Mesenchymal stem cell (in vitro differentiated cells and primary cell): Measurements from ENCODE around the gene FBN3.
"Not testable (repeated sequence)": the region's sequence is repeated elsewhere in the genome, so short reads cannot be mapped to it uniquely, and the experiment has no call there.

Experiments used
- DNase-seq: peaks from one replicate; pipeline ENCODE4 v3.0.0-alpha.2; 2013
- H2AFZ ChIP-seq: one replicate; pipeline ENCODE4 v1.6.1; 2013; ENCODE audit warnings: low read depth, mild to moderate bottlenecking, control low read depth, inconsistent platforms, low read length, moderate library complexity
- H2AK5ac ChIP-seq: 2 replicates; pipeline ENCODE4 v1.6.1; 2013; ENCODE audit warnings: low read length, moderate library complexity, mild to moderate bottlenecking, inconsistent platforms; ENCODE audit not compliant: severe bottlenecking
- H2BK120ac ChIP-seq: one replicate; pipeline ENCODE4 v1.6.1; 2013; ENCODE audit warnings: low read depth, mild to moderate bottlenecking, inconsistent platforms, low read length, moderate library complexity
- H2BK12ac ChIP-seq, 2 experiments: one replicate each; pipeline ENCODE4 v1.6.1; 2013; ENCODE audit warnings: inconsistent platforms in 2 of 2, low read length in 2 of 2, mild to moderate bottlenecking in 2 of 2, moderate library complexity in 2 of 2, control low read depth in 1 of 2
- H2BK15ac ChIP-seq: one replicate; pipeline ENCODE4 v1.6.1; 2013; ENCODE audit warnings: mild to moderate bottlenecking, low read depth, inconsistent platforms; ENCODE audit not compliant: poor library complexity, severe bottlenecking
- H2BK5ac ChIP-seq: 2 replicates; pipeline ENCODE4 v1.6.1; 2013; ENCODE audit warnings: low read depth, mild to moderate bottlenecking, low read length, control low read depth, inconsistent platforms; ENCODE audit not compliant: poor library complexity, severe bottlenecking
- H3K14ac ChIP-seq, 2 experiments: one replicate each; pipeline ENCODE4 v1.6.1; 2013; ENCODE audit warnings: inconsistent platforms in 2 of 2, low read length in 2 of 2, control low read depth in 1 of 2, mild to moderate bottlenecking in 1 of 2, moderate library complexity in 1 of 2
- H3K18ac ChIP-seq, 2 experiments: one replicate each; pipeline ENCODE4 v1.6.1; 2013; ENCODE audit warnings: inconsistent platforms in 2 of 2, low read length in 2 of 2, control low read depth in 1 of 2, low read depth in 1 of 2, mild to moderate bottlenecking in 1 of 2
- H3K23ac ChIP-seq, 2 experiments: one replicate each; pipeline ENCODE4 v1.6.1; 2013; ENCODE audit warnings: inconsistent platforms in 2 of 2, low read length in 2 of 2, mild to moderate bottlenecking in 2 of 2, moderate library complexity in 2 of 2, control low read depth in 1 of 2
- H3K27ac ChIP-seq: 2 replicates; pipeline ENCODE4 v1.5.1; 2013; ENCODE audit warnings: mild to moderate bottlenecking, moderate library complexity, low read length, control low read depth, inconsistent platforms; ENCODE audit not compliant: poor library complexity, severe bottlenecking
- H3K27me3 ChIP-seq, 2 experiments: 2 replicates each; pipeline versions ENCODE4 v1.6.1 to v1.7.0; 2013; ENCODE audit warnings: low read length in 2 of 2, mild to moderate bottlenecking in 2 of 2, moderate library complexity in 2 of 2, control low read depth in 1 of 2, inconsistent platforms in 1 of 2; ENCODE audit not compliant: control insufficient read depth in 1 of 2, insufficient read depth in 1 of 2
- H3K36me3 ChIP-seq, 2 experiments: 2 replicates each; pipeline versions ENCODE4 v1.6.1 to v1.7.0; 2013; ENCODE audit warnings: low read length in 2 of 2, control low read depth in 1 of 2, inconsistent platforms in 1 of 2, low read depth in 1 of 2, mild to moderate bottlenecking in 1 of 2; ENCODE audit not compliant: insufficient read depth in 2 of 2, control insufficient read depth in 1 of 2
- H3K4ac ChIP-seq, 2 experiments: one replicate each; pipeline ENCODE4 v1.6.1; 2013; ENCODE audit warnings: inconsistent platforms in 2 of 2, low read length in 2 of 2, mild to moderate bottlenecking in 2 of 2, moderate library complexity in 2 of 2, control low read depth in 1 of 2, low read depth in 1 of 2
- H3K4me1 ChIP-seq: 2 replicates; pipeline ENCODE4 v1.6.1; 2013; ENCODE audit warnings: low read depth, low read length, control low read depth; ENCODE audit not compliant: control insufficient read depth, insufficient read depth
- H3K4me2 ChIP-seq: 2 replicates; pipeline ENCODE4 v1.6.1; 2013; ENCODE audit warnings: low read length, mild to moderate bottlenecking, inconsistent platforms; ENCODE audit not compliant: poor library complexity, severe bottlenecking
- H3K4me3 ChIP-seq, 2 experiments: 2 replicates each; pipeline versions ENCODE4 v1.5.1 to v1.7.0; 2013; ENCODE audit warnings: low read length in 2 of 2, mild to moderate bottlenecking in 2 of 2, control low read depth in 1 of 2, low read depth in 1 of 2; ENCODE audit not compliant: insufficient read depth in 1 of 2
- H3K79me1 ChIP-seq: replicated peaks from 2 replicates; pipeline ENCODE4 v1.6.1; 2013; ENCODE audit warnings: mild to moderate bottlenecking, control low read depth, low read length, inconsistent platforms; ENCODE audit not compliant: poor library complexity, severe bottlenecking
- H3K9ac ChIP-seq: 2 replicates; pipeline ENCODE4 v1.7.0; 2013; ENCODE audit warnings: mild to moderate bottlenecking, low read length, moderate library complexity
- H3K9me3 ChIP-seq: 2 replicates; pipeline ENCODE4 v1.7.0; 2013; ENCODE audit warnings: mild to moderate bottlenecking, low read length; ENCODE audit not compliant: control insufficient read depth
- H4K8ac ChIP-seq: one replicate; pipeline ENCODE4 v1.6.1; 2013; ENCODE audit warnings: inconsistent platforms, mild to moderate bottlenecking, low read length, moderate library complexity
- H4K91ac ChIP-seq: one replicate; pipeline ENCODE4 v1.6.1; 2013; ENCODE audit warnings: mild to moderate bottlenecking, low read length, inconsistent platforms
- WGBS: methylation state at CpG from one replicate; pipeline ENCODE4 v1.1.7; 2013; ENCODE audit warnings: mixed read lengths; 5-methylcytosine and 5-hydroxymethylcytosine counted together

Gene FBN3

DNA sequence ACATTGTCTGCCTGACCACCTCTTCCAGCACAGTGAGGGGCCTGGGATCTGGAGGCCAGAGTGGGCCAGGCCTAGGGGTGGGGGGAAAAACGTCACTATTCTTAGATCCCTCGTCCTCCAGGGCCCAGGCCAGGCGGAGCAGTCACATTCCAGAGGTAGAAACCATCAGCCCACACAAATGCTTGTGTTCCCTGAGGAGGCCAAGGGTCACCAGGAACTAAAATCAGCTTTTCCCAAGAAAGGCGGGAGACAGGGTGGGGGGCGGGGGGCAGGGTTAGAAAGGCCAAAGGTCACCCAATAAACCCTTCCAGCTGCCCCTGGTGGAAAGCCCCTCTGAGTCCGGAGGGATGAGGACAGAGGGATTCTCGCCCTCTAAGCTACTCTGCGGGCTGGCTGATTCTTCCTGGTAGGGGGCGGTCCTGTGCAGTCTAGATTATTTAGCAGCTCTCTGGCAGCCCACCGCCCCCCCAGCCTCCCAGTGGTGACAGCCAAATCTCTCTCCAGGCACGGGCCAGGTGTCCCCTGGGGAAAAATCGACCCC, 120.4 kb downstream of the FBN3 start:
- H3K4me2 ChIP-seq, result no peak overlapping the region
- H3K9ac ChIP-seq, result no peak overlapping the region
- H2AK5ac ChIP-seq, result no peak overlapping the region
- H3K18ac ChIP-seq, result peak overlapping the region; percentile 43 to 72
- no peak overlapping the region for H3K27ac ChIP-seq
- peak overlapping the region in 1 of 2 experiments; percentile 64 for H2BK12ac ChIP-seq
- no peak for DNase-seq
- H3K27me3 ChIP-seq, result peaks cover 0 to 7% of the 10 kb centered on the region in 2 experiments
- peak overlapping the region; percentile 76 for H4K8ac ChIP-seq
- no peak overlapping the region for H2BK5ac ChIP-seq
- H3K79me1 ChIP-seq, result no peaks in the 10 kb centered on the region
- WGBS, result 8% methylated on average over 6 of the region's 12 CpGs
- H2BK120ac ChIP-seq, result no peak overlapping the region
- H3K23ac ChIP-seq, result no peak overlapping the region
- peak overlapping the region in 1 of 2 experiments; percentile 36 for H3K14ac ChIP-seq
- H3K4ac ChIP-seq, result no peak overlapping the region
- peaks cover 10% of the 10 kb centered on the region for H3K4me1 ChIP-seq
- H2AFZ ChIP-seq, result peak overlapping the region; percentile 31
- no peak overlapping the region for H3K4me3 ChIP-seq
- no peaks in the 10 kb centered on the region for H3K9me3 ChIP-seq
- peak overlapping the region; percentile 63 for H2BK15ac ChIP-seq
- peak overlapping the region; percentile 27 for H4K91ac ChIP-seq
- no peaks in the 10 kb centered on the region for H3K36me3 ChIP-seq

DNA sequence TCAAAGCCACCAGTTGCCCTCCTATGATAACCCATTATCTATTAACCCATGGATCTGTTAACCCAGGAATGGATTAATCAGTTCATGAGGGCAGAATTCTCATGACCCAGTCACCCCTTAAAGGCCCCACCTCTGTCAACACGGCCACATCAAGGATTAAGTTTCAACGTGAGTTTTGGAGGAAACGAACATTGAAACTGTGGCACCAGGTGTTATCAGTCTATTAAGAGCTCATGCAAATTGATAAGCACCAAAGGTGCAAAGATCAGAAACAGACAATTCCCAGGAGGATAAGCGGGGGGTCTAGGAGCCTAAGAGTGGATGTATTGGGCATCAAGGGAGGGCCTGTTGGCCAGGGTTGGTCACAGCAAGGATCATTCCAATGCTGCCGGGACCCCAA, 124.1 kb downstream of the FBN3 start:
- no peak overlapping the region for H3K27ac ChIP-seq
- no peak overlapping the region for H3K4me2 ChIP-seq
- H3K9ac ChIP-seq, result no peak overlapping the region
- H3K14ac ChIP-seq, result no peak overlapping the region
- no peak overlapping the region for H4K91ac ChIP-seq
- no peak overlapping the region for H2BK5ac ChIP-seq
- peaks cover 0 to 3% of the 10 kb centered on the region in 2 experiments for H3K36me3 ChIP-seq
- H3K79me1 ChIP-seq, result no peaks in the 10 kb centered on the region
- peaks cover 0 to 3% of the 10 kb centered on the region in 2 experiments for H3K27me3 ChIP-seq
- H2AK5ac ChIP-seq, result no peak overlapping the region
- H3K4me1 ChIP-seq, result peaks cover 10% of the 10 kb centered on the region
- H4K8ac ChIP-seq, result no peak overlapping the region
- no peaks in the 10 kb centered on the region for H3K9me3 ChIP-seq
- H3K18ac ChIP-seq, result no peak overlapping the region
- no peak overlapping the region for H2BK12ac ChIP-seq
- H2BK120ac ChIP-seq, result no peak overlapping the region
- 87% methylated on average over 5 of the region's 5 CpGs for WGBS
- no peak overlapping the region for H3K4ac ChIP-seq
- H3K4me3 ChIP-seq, result no peak overlapping the region
- no peak for DNase-seq
- no peak overlapping the region for H2AFZ ChIP-seq
- H3K23ac ChIP-seq, result no peak overlapping the region
- H2BK15ac ChIP-seq, result no peak overlapping the region

DNA sequence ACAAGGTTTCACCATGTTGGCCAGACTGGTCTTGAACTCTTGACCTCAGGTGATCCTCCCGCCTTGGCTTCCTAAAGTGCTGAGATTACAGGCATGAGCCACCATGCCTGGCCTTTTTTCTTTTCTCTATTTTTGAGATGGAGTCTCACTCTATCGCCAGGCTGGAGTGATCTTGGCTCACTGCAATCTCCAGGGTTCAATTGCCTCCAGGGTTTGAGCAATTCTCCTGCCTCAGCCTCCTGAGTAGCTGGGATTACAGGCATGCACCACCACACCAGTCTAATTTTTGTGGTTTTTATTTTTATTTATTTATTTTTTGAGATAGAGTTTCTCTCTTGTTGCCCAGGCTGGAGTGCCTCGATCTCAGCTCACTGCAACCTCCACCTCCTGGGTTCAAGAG, 125.1 kb downstream of the FBN3 start:
- H2BK120ac ChIP-seq, H2BK12ac ChIP-seq, H3K23ac ChIP-seq, H2BK15ac ChIP-seq, H3K79me1 ChIP-seq, H3K9ac ChIP-seq, H3K27me3 ChIP-seq, H3K4me3 ChIP-seq, DNase-seq, H3K18ac ChIP-seq, H3K14ac ChIP-seq, H2BK5ac ChIP-seq, H3K4ac ChIP-seq, H4K91ac ChIP-seq, H3K4me2 ChIP-seq, H3K9me3 ChIP-seq, H3K27ac ChIP-seq, H3K36me3 ChIP-seq, H2AFZ ChIP-seq, H4K8ac ChIP-seq, H2AK5ac ChIP-seq: not testable (repeated sequence)
- H3K4me1 ChIP-seq, result peaks cover 10% of the 10 kb centered on the region
- WGBS, result 94% methylated on average over 3 of the region's 3 CpGs

DNA sequence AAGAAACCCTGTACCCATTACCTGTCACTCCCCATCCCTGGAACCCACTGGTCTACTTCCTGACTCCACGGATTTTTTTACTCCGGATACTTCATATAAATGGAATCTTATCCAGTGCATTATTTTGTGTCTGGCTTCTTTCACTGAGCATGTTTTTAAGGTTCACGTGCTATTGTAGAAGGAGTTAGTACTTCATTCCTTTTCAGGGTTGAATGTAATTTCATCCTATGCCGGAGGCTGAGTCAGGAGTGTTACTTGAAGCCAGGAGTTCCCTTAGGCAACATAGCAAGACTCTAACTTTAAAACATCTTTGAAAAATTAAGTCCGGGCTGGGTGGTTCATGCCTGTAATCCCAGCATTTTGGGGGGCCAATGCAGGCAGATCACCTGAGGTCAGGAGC, 126.0 kb downstream of the FBN3 start:
- no peak overlapping the region for H2BK5ac ChIP-seq
- H3K36me3 ChIP-seq, result peaks cover 0 to 3% of the 10 kb centered on the region in 2 experiments
- H3K79me1 ChIP-seq, result no peaks in the 10 kb centered on the region
- H4K8ac ChIP-seq, result no peak overlapping the region
- no peak overlapping the region for H3K18ac ChIP-seq
- no peaks in the 10 kb centered on the region for H3K27me3 ChIP-seq
- H2AK5ac ChIP-seq, result no peak overlapping the region
- no peak overlapping the region for H3K27ac ChIP-seq
- no peak overlapping the region for H3K23ac ChIP-seq
- H4K91ac ChIP-seq, result no peak overlapping the region
- H3K9ac ChIP-seq, result no peak overlapping the region
- no peak for DNase-seq
- no peak overlapping the region for H3K4me2 ChIP-seq
- H3K4me3 ChIP-seq, result no peak overlapping the region
- no peak overlapping the region for H2BK120ac ChIP-seq
- H3K4me1 ChIP-seq, result peaks cover 3% of the 10 kb centered on the region
- H2BK15ac ChIP-seq, result no peak overlapping the region
- H3K14ac ChIP-seq, result no peak overlapping the region
- no peak overlapping the region for H3K4ac ChIP-seq
- H3K9me3 ChIP-seq, result no peaks in the 10 kb centered on the region
- WGBS, result 100% methylated on average over 3 of the region's 5 CpGs
- H2AFZ ChIP-seq, result no peak overlapping the region
- H2BK12ac ChIP-seq, result no peak overlapping the region
